ENCODE results near the gene ENDOG.
"Not testable (repeated sequence)": the region's sequence is repeated elsewhere in the genome, so short reads cannot be mapped to it uniquely, and the experiment has no call there.

ENDOG gene

DNA sequence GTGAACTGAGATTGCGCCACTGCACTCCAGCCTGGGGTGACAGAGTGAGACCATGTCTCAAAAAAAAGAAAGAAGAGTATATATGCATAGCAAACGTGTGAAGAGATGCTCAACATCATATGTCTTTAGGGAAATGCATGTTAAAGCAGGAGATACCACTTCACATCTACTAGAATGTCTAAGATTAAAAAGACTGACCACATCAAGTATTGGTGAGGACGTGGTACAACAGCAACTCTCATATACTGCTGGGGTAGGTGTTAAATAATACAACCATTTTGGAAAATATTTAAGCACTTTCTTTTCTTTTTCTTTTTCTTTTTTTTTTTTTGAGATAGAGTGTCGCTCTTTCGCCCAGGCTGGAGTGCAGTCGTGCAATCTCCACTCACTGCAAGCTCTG lies 32.9 kb upstream of the ENDOG start:
- 91% methylated on average over 5 of the region's 6 CpGs for WGBS
- no peak overlapping the region for H3K27ac ChIP-seq (ENCODE audit: low read depth, low read length)
- H3K4me1 ChIP-seq (ENCODE audit: insufficient read depth, low read length), result peaks cover 7% of the 10 kb centered on the region; the same call in 1 of the 2 replicates
- H3K9ac ChIP-seq (ENCODE audit: low read depth, low read length), result no peak overlapping the region
- H3K9me3 ChIP-seq (ENCODE audit: insufficient read depth, low read depth, low read length), result no peaks in the 10 kb centered on the region
- no peak overlapping the region for H3K4me3 ChIP-seq (ENCODE audit: low read length)
- H3K36me3 ChIP-seq (ENCODE audit: insufficient read depth, low read length), result peaks cover 6% of the 10 kb centered on the region
- H3K27me3 ChIP-seq (ENCODE audit: insufficient read depth, low read length), result no peaks in the 10 kb centered on the region

DNA sequence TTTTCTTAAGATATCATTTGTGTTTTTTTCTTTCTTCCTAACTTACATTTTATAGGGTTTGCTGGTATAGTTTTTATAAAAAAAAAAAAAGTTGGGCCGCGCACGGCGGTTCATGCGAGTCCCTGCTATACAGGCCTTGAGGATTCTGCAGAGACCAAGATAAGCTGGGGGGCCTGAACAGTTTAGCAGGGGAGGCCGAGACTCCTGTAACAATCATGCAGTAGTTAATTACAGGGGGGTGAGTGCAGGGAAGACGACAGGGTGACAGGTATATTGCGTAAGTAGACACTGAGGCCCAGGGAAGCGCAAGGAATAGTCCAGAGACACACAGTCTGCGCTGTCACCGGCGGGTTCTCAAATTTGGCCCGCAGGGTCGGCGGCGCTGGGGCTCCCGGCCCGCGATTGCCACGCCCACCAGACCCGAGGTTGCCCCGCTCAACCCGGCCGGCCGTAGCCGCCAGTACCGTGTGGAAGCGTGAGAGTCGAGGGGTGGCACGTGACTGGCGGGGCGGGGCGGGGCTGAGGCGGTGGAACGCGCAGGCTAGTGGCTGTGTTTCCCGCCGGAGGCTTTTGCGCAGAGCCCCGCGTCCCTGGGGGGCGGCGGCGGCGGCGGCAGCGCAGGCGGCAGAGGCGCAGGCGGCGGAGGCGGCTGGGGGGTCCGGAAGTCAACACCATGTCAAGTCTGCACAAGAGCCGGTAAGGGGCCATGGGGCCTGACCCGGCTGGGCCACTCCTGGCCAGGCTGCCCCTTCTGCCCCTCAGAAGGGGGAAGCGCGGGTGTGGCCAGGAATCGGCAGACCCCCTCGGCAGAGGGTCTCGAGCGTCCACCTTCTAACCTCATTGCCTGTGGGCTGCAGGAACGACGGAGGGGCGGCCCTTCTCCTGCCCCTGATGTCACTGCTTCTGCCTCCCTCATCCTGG lies 31.4 kb upstream of the ENDOG start, which contains the start of gene TBC1D13:
Gene TBC1D13, plus strand, starts transcription at position 573 of the 921 bp plus-strand sequence. Its CDS starts 101 bp downstream, at position 674.
- H3K4me1 ChIP-seq (ENCODE audit: insufficient read depth, low read length), result peaks cover 7% of the 10 kb centered on the region; the same call in 1 of the 2 replicates
- peak within 1 kb of the TSS; percentile 65; the same call in 1 of the 2 replicates for H3K27ac ChIP-seq (ENCODE audit: low read depth, low read length)
- peak within 1 kb of the TSS; percentile 76 for H3K9ac ChIP-seq (ENCODE audit: low read depth, low read length)
- no peaks in the 10 kb centered on the region for H3K9me3 ChIP-seq (ENCODE audit: insufficient read depth, low read depth, low read length)
- H3K36me3 ChIP-seq (ENCODE audit: insufficient read depth, low read length), result peaks cover 21% of the 10 kb centered on the region
- H3K4me3 ChIP-seq (ENCODE audit: low read length), result peak within 1 kb of the TSS; percentile 99
- H3K27me3 ChIP-seq (ENCODE audit: insufficient read depth, low read length), result no peaks in the 10 kb centered on the region
- 9% methylated on average over 64 of the region's 64 CpGs for WGBS

DNA sequence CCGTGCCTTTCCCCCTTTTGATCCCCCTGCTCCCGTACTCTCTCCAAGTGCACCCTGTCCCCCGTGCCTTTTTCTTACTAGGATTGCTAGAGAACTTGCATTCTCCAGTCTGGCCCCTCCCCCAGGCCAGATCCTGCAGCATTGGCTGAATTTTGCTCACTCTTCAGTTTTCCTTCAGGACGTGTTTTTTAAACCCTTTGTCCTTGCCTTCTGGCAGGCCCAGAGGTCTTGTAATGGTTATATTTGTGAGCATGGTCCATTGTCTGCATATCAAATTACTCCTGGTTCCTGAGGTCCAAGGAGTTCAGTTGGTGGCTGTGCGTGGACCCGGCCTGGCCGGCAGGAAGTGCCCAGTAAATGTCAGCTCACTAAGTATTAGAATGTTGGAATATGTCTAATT lies 30.6 kb upstream of the ENDOG start:
- Histone ChIP-seq H3K4me1 (ENCODE audit: insufficient read depth, low read length) (peaks cover 7% of the 10 kb centered on the region; the same call in 1 of the 2 replicates), H3K9me3 (ENCODE audit: insufficient read depth, low read depth, low read length) (no peaks in the 10 kb centered on the region), H3K9ac (ENCODE audit: low read depth, low read length) (peak overlapping the region; percentile 76), H3K27me3 (ENCODE audit: insufficient read depth, low read length) (no peaks in the 10 kb centered on the region), H3K36me3 (ENCODE audit: insufficient read depth, low read length) (peaks cover 28% of the 10 kb centered on the region), H3K27ac (ENCODE audit: low read depth, low read length) (0 out of 2 replicates have a peak overlapping the region, but pooled peaks have one; percentile 9), H3K4me3 (ENCODE audit: low read length) (peak overlapping the region; percentile 99)
- WGBS, result 25% methylated on average over 6 of the region's 7 CpGs

DNA sequence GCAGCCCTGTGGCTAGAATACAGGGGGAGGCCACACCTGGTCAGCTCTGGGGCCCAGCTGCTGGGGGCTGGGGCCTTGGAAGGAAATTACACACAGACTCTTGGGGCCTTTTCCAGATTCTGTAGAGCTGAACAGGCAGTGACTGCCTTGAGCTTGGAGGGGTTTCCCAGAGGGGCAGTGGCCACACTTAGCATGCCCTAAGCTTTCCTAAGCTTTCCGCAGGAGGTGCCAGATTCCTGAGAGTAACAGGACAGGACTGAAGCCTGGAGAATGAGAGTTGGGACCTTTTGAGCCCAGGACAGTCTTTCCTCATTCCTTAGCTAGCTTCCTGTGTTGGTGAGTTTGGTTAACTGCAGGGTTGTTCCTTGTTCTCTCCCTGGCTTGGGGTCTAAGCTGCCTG lies 29.9 kb upstream of the ENDOG start:
- peak overlapping the region; percentile 76; the same call in 1 of the 2 replicates for H3K9ac ChIP-seq (ENCODE audit: low read depth, low read length)
- no peak overlapping the region for H3K27ac ChIP-seq (ENCODE audit: low read depth, low read length)
- WGBS, result 94% methylated on average over 1 of the region's 1 CpG
- H3K4me3 ChIP-seq (ENCODE audit: low read length), result peak overlapping the region; percentile 99
- no peaks in the 10 kb centered on the region for H3K9me3 ChIP-seq (ENCODE audit: insufficient read depth, low read depth, low read length)
- H3K36me3 ChIP-seq (ENCODE audit: insufficient read depth, low read length), result peaks cover 36% of the 10 kb centered on the region
- no peaks in the 10 kb centered on the region for H3K27me3 ChIP-seq (ENCODE audit: insufficient read depth, low read length)
- peaks cover 7% of the 10 kb centered on the region; the same call in 1 of the 2 replicates for H3K4me1 ChIP-seq (ENCODE audit: insufficient read depth, low read length)

DNA sequence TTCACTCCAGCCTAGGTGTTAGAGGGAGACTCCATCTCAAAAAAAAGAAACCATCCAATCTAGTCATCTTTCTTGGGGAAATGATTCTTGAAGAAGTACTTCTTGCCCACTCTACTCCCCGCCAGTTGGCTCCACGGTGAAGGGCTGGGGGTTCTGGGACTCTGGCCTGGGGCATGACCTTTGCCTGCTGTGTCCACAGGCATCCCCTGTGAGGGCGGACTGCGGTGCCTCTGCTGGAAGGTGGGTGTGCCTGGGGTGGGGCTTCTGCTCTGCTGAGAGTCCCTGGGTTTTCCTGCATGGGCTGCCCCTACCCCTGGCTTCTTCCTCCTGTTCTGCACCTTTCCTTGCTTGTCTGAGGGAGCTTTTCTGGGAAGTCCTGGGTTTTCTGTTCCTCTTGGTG lies 27.8 kb upstream of the ENDOG start:
- H3K4me3 ChIP-seq (ENCODE audit: low read length), result no peak overlapping the region
- no peak overlapping the region for H3K27ac ChIP-seq (ENCODE audit: low read depth, low read length)
- H3K4me1 ChIP-seq (ENCODE audit: insufficient read depth, low read length), result peaks cover 7% of the 10 kb centered on the region; the same call in 1 of the 2 replicates
- H3K9me3 ChIP-seq (ENCODE audit: insufficient read depth, low read depth, low read length), result no peaks in the 10 kb centered on the region
- H3K27me3 ChIP-seq (ENCODE audit: insufficient read depth, low read length), result no peaks in the 10 kb centered on the region
- no peak overlapping the region for H3K9ac ChIP-seq (ENCODE audit: low read depth, low read length)
- 89% methylated on average over 4 of the region's 4 CpGs for WGBS
- H3K36me3 ChIP-seq (ENCODE audit: insufficient read depth, low read length), result peaks cover 49% of the 10 kb centered on the region

DNA sequence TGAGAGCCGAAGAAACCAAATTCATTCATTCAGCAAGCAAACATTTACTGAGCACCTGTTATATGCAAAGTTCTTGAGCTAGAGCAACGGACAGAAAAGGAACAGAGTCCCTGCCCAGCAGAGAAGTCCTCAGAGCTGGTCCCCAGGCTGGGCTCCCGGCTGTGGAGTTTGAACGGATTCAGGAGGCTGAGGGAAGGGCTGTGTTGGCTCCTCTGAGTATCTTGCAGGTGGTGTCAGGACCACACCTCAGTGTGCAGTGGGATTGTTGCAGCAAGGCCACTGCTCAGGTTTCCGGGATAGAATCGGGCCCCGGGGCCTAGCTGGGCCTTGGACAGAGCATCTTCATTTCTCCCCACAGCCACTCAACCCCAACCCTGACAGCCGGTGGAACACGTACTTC lies 26.2 kb upstream of the ENDOG start:
- WGBS, result 96% methylated on average over 9 of the region's 9 CpGs
- H3K4me1 ChIP-seq (ENCODE audit: insufficient read depth, low read length), result peaks cover 7% of the 10 kb centered on the region; the same call in 1 of the 2 replicates
- H3K36me3 ChIP-seq (ENCODE audit: insufficient read depth, low read length), result peaks cover 53% of the 10 kb centered on the region
- no peak overlapping the region for H3K4me3 ChIP-seq (ENCODE audit: low read length)
- H3K27ac ChIP-seq (ENCODE audit: low read depth, low read length), result no peak overlapping the region
- H3K9me3 ChIP-seq (ENCODE audit: insufficient read depth, low read depth, low read length), result no peaks in the 10 kb centered on the region
- H3K27me3 ChIP-seq (ENCODE audit: insufficient read depth, low read length), result no peaks in the 10 kb centered on the region
- no peak overlapping the region for H3K9ac ChIP-seq (ENCODE audit: low read depth, low read length)

DNA sequence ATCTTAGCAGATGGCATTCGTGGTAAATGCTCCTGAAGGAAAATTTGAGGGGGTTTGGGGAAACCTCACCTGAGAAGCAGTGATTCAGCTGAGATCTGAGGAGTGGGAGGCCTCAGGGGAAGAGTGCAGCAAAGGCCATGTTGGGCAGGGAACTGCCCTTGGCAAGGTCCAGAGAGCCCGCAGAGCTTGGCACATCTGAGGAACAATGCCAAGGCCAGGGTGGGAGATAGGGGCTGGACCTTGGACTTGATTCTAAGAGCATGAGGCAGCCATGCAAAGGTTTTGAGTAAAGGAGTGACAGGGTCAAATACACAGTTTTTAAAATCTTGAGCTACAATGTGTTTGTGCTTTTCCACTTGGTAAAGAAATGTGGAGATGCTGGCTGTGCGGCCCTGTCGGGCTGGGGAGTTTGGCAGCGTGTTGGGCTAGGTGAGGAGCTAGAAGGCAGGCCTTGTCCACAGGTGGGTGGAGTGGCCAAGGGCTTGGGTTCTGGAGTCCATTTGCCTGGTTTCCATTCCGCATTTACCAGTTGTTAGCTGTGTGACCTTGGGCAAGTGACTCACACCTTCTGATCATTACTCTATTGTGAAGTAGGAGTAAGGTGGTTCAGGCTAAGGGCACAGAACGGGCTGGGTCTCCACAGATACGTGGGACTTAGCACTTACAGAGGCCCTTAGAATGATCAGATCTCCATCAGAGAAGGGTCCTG lies 25.2 kb upstream of the ENDOG start:
- H3K36me3 ChIP-seq (ENCODE audit: insufficient read depth, low read length), result peaks cover 61% of the 10 kb centered on the region
- 95% methylated on average over 8 of the region's 8 CpGs for WGBS

DNA sequence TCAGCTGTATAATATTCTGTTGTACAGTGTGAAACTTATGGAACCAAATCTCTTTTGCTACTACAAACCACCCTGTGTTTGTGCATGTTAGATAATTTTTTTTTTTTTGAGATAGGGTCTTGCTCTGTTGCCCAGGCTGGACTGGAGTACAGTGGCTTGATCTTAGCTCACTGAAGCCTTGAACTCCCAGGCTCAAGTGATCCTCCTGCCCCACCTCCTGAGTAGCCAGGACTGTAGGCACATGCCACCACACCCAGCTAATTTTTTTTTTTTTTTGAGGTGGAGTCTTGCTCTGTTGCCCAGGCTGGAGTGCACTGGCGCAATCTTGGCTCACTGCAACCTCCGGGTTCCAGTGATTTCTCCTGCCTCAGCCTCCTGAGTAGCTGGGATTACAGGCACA lies 23.3 kb upstream of the ENDOG start:
- H3K9me3 ChIP-seq (ENCODE audit: insufficient read depth, low read depth, low read length); H3K27ac ChIP-seq (ENCODE audit: low read depth, low read length); H3K27me3 ChIP-seq (ENCODE audit: insufficient read depth, low read length); H3K4me3 ChIP-seq (ENCODE audit: low read length); H3K9ac ChIP-seq (ENCODE audit: low read depth, low read length); H3K4me1 ChIP-seq (ENCODE audit: insufficient read depth, low read length): not testable (repeated sequence)
- peaks cover 72% of the 10 kb centered on the region for H3K36me3 ChIP-seq (ENCODE audit: insufficient read depth, low read length)
- WGBS, result 45% methylated on average over 2 of the region's 2 CpGs

More for the DNA sequence above, 25.2 kb upstream of the ENDOG start:
- Histone ChIP-seq H3K4me1 (ENCODE audit: insufficient read depth, low read length) (peaks cover 2% of the 10 kb centered on the region; the same call in 1 of the 2 replicates), H3K27me3 (ENCODE audit: insufficient read depth, low read length) (no peaks in the 10 kb centered on the region), H3K9ac (ENCODE audit: low read depth, low read length) (no peak overlapping the region), H3K4me3 (ENCODE audit: low read length) (no peak overlapping the region), H3K27ac (ENCODE audit: low read depth, low read length) (no peak overlapping the region), H3K9me3 (ENCODE audit: insufficient read depth, low read depth, low read length) (no peaks in the 10 kb centered on the region)

DNA sequence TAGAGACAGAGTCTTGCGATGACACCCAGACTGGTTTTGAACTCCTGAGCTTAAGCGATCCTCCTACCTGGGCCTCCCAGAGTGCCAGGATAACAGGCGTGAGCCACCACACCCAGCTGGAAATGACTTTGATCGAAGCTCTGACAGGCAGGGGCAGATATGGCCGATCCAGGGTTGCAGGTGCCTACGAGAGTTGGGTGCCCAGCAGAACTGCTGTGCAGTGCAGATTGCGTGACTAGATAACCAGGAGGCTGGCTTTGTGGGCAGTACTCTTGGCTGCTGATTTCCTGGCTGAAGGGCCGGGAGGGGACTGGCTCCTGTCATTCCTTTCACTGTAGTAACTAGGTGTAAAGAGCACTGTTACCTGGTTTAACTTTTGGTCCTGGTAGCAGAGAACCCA lies 19.4 kb upstream of the ENDOG start:
- WGBS, result 89% methylated on average over 8 of the region's 8 CpGs
- H3K4me1 ChIP-seq (ENCODE audit: insufficient read depth, low read length), result no peaks in the 10 kb centered on the region
- no peak overlapping the region for H3K4me3 ChIP-seq (ENCODE audit: low read length)
- H3K27ac ChIP-seq (ENCODE audit: low read depth, low read length), result no peak overlapping the region
- no peaks in the 10 kb centered on the region for H3K27me3 ChIP-seq (ENCODE audit: insufficient read depth, low read length)
- H3K9ac ChIP-seq (ENCODE audit: low read depth, low read length), result no peak overlapping the region
- H3K9me3 ChIP-seq (ENCODE audit: insufficient read depth, low read depth, low read length), result no peaks in the 10 kb centered on the region
- peaks cover 65% of the 10 kb centered on the region for H3K36me3 ChIP-seq (ENCODE audit: insufficient read depth, low read length)

DNA sequence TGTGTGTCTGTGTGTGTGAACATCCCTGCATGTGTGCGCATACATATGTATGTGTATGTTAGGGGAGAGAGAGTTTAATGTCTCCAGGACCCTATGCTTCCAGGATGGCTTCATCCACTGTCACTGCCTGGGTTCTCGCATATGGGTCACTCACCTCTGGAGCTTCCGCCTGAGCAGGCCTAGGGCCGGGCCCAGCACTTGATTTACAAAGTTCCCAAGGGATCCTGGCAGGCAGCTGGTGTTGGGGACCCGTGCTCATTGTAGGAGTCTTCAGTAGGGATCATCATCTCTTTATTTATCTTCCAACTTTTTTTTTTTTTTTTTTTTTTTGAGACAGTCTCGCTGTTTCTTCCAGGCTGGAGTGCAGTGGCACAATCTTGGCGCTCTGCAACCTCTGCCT lies 18.2 kb upstream of the ENDOG start:
- H3K4me3 ChIP-seq (ENCODE audit: low read length), result no peak overlapping the region
- no peaks in the 10 kb centered on the region for H3K4me1 ChIP-seq (ENCODE audit: insufficient read depth, low read length)
- H3K9ac ChIP-seq (ENCODE audit: low read depth, low read length), result no peak overlapping the region
- H3K36me3 ChIP-seq (ENCODE audit: insufficient read depth, low read length), result peaks cover 60% of the 10 kb centered on the region
- no peaks in the 10 kb centered on the region for H3K27me3 ChIP-seq (ENCODE audit: insufficient read depth, low read length)
- H3K9me3 ChIP-seq (ENCODE audit: insufficient read depth, low read depth, low read length), result no peaks in the 10 kb centered on the region
- WGBS, result 98% methylated on average over 7 of the region's 7 CpGs
- no peak overlapping the region for H3K27ac ChIP-seq (ENCODE audit: low read depth, low read length)

DNA sequence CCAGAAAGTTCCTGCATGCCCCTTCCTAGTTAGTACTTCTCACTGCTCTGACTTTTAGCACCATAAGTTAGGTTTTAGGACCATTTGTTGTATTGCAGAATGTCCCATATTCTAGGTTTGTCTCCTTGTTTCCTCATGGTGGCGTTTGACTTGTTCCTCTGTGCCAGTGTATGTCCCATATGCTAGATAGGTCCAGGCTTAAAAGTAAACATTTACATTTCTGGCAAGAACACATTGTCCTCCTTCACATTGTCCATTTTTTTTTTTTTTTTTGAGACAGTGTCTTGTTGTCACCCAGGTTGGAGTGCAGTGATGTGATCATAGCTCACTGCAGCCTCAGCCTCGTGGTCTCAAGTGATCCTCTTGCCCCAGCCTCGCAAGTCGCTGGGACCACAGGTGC lies 15.8 kb upstream of the ENDOG start:
- WGBS, result 93% methylated on average over 4 of the region's 4 CpGs
- H3K4me1 ChIP-seq (ENCODE audit: insufficient read depth, low read length), result no peaks in the 10 kb centered on the region
- H3K27me3 ChIP-seq (ENCODE audit: insufficient read depth, low read length), result no peaks in the 10 kb centered on the region
- peaks cover 71% of the 10 kb centered on the region for H3K36me3 ChIP-seq (ENCODE audit: insufficient read depth, low read length)
- H3K27ac ChIP-seq (ENCODE audit: low read depth, low read length), result no peak overlapping the region
- no peaks in the 10 kb centered on the region for H3K9me3 ChIP-seq (ENCODE audit: insufficient read depth, low read depth, low read length)
- H3K9ac ChIP-seq (ENCODE audit: low read depth, low read length), result no peak overlapping the region
- no peak overlapping the region for H3K4me3 ChIP-seq (ENCODE audit: low read length)

Data from HUES64 (cell line).